BJ (cell line): ENCODE measurements around the gene SYPL2. TPM values are rescaled to one million over a fixed set of nuclear protein-coding genes. Genes with fewer than 3 reads are reported as not detected.
A peak's percentile ranks its signal among the peaks of the same experiment; 100 is the strongest.

Source experiments
- CTCF ChIA-PET: fragments of 350-600 bp; formaldehyde crosslinking; extraction: SDS; loops from one replicate; lab custom pipeline; 2021; ENCODE audit warnings: antibody characterized with exemption, inconsistent platforms; lab: Yijun Ruan, JAX
- POLR2A ChIA-PET: fragments of 300-600 bp; sonication (Branson Sonifier 250); formaldehyde crosslinking; extraction: SDS; loops from one replicate; lab custom pipeline; 2021; ENCODE audit warnings: antibody characterized with exemption; lab: Charles Lee
- DNase-seq: peaks from one replicate; pipeline ENCODE4 v3.0.0-alpha.2; 2011; ENCODE audit warnings: low read depth
- H3K27me3 ChIP-seq: 2 replicates; pipeline ENCODE4 v1.6.0; 2011; ENCODE audit warnings: low read length; ENCODE audit not compliant: control insufficient read depth, insufficient read depth
- H3K36me3 ChIP-seq: 2 replicates; pipeline ENCODE4 v1.5.1; 2011; ENCODE audit warnings: low read length; ENCODE audit not compliant: control insufficient read depth, insufficient read depth
- H3K4me3 ChIP-seq: 2 replicates; pipeline ENCODE4 v1.5.1; 2011; ENCODE audit warnings: low read depth, mild to moderate bottlenecking, control low read depth, low read length
- CTCF ChIP-seq: IDR thresholded peaks from 2 replicates; pipeline ENCODE4 v1.5.1; 2011; ENCODE audit warnings: low read depth, mild to moderate bottlenecking, control low read depth, inconsistent platforms, low read length, moderate library complexity; ENCODE audit not compliant: insufficient read depth
- polyA plus RNA-seq: library from polyadenylated mRNA; depleted of rRNA; stranded (reverse); fragments of >200 nt; gene quantifications from 2 replicates; pipeline ENCODE4 v1.2.3, GENCODE V29; 2011

The SYPL2 gene
- polyA plus RNA-seq, 1 experiment, result 73.1 TPM

- no peak for TF ChIP-seq CTCF
Observed at GRCh38 chr1:109483672-109484518, 17.5 kb downstream of the SYPL2 start, which contains the start of gene ATXN7L2. Gene ATXN7L2 (plus strand): TSS chr1:109483905. CDS start chr1:109483954, 49 bp downstream.

DNA sequence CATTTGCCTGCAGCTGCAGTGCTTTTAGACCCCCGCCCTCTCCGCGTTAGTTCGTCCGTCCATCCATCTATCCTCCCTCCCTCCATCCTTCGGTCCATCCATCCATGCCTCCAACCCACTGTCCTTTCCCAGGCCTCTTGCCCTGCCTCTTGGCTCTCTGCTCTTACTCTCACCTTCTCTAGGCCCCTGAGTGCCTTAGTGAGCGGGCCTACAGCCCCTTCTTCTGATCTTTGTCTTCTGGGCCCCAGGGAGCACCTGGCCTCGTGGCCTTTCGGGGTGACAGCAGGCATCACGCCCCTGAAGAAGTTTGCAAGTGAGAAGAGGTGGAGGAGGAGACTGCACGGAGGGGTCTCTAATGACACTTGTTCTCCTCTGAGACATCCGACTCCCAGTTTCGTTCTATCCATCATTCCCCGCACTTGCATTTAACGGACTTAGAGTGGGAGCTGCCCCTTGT lies 18.2 kb downstream of the SYPL2 start:
- POLR2A ChIA-PET, result interaction anchor here (1.0 kb wide), 1 partner anchor 43 kb away, joined by 3 read pairs; no protein-coding TSS in a partner anchor
- Histone ChIP-seq H3K27me3 (no peaks in the 10 kb centered on the region), H3K4me3 (peak overlapping the region; percentile 65), H3K36me3 (peaks cover 34% of the 10 kb centered on the region)
- TF ChIP-seq CTCF, result no peak
- CTCF ChIA-PET, result interaction anchor here (1.0 to 32.2 kb wide), 4 partner anchors 9 to 70 kb away, joined by 3 to 1371 read pairs (median 13); partner anchors contain the start of genes CYB561D1 and GPR61
- DNase-seq, result no peak

More at GRCh38 chr1:109483672-109484518, 17.5 kb downstream of the SYPL2 start, which contains the start of gene ATXN7L2:
- Histone ChIP-seq H3K27me3 (no peaks in the 10 kb centered on the region), H3K4me3 (peak within 1 kb of the TSS; percentile 65), H3K36me3 (peaks cover 31% of the 10 kb centered on the region)
- CTCF ChIA-PET, result interaction anchor here (1.0 to 32.2 kb wide), 4 partner anchors 10 to 69 kb away, joined by 3 to 1371 read pairs (median 13); partner anchors contain the start of genes CYB561D1 and GPR61
- peak; percentile 47 for DNase-seq
- POLR2A ChIA-PET, result interaction anchor here (0.7 to 1.0 kb wide), 2 partner anchors 43 to 138 kb away, joined by 3 to 21 read pairs; no protein-coding TSS in a partner anchor

DNA sequence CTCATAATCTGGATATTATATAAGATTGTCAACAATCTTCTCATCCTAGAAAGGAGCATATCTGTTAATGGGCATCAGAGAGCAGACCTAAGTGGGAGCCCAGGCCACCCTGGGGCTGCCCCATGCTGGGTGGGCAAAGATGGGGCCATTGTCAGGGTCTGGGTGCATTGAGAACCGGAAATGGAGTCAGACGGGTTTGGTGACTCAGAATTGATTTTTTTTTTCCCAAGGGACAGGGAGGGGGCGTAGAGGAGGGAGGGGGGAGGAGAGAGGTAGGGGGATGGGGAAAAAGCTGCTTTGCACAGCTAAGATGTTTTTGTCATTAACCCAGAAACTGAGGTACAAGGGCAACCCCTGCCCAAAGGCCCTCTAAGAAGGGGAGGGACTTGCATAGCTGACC lies 18.7 kb downstream of the SYPL2 start:
- DNase-seq, result no peak
- Histone ChIP-seq H3K27me3 (no peaks in the 10 kb centered on the region), H3K36me3 (peaks cover 32% of the 10 kb centered on the region), H3K4me3 (peak overlapping the region; percentile 65)
- POLR2A ChIA-PET, result no interaction called here
- TF ChIP-seq CTCF, result no peak
- CTCF ChIA-PET, result interaction anchor here (2.7 to 32.2 kb wide), 3 partner anchors 9 to 49 kb away, joined by 12 to 1371 read pairs (median 14); partner anchors contain the start of genes CYB561D1 and GPR61

DNA sequence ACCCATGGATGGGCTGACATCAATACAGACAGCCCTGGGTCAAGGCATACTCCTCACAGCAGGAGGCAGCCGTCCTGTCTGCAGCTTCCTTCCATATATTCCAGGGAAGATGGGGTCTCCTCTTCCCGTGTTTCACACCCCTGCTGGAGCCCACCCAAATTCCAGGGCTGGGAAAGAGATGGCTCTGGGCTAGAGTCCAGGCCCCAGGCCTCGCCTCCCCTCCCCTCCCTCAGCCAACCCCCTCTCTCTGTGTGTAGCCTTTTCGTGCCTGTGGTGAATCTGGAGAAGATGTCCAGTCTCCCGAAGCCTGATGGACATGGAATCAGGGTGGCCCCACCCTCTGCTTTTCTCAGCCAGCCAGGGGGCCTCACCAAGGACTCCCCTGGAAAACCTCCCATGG lies 20.9 kb downstream of the SYPL2 start:
- peaks cover 41% of the 10 kb centered on the region for H3K36me3 ChIP-seq
- no peak for TF ChIP-seq CTCF
- DNase-seq, result no peak
- H3K4me3 ChIP-seq, result no peak overlapping the region
- POLR2A ChIA-PET, result no interaction called here
- CTCF ChIA-PET, result interaction anchor here (1.2 to 32.2 kb wide), 3 partner anchors 9 to 47 kb away, joined by 3 to 1371 read pairs (median 7); partner anchors contain the start of gene GPR61
- no peaks in the 10 kb centered on the region for H3K27me3 ChIP-seq

DNA sequence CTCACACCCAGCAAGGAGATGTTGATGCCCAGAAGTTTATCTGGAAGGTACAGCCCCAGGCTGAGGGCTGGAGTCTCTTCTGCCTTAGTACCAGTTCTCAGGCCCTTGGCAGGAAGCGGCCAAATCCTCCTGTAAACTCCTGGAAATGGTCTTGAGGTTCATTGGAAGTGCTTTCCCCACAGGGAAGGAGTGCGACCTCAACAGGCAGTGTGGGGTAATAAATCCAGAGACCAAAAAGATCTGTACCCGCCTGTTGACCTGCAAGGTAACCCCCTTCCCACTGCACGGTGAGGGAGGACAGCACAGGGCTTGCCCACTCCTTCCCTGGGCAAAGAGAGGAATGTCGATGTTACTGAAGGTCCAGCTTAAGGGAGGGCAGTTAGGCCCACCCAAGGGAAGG lies 21.9 kb downstream of the SYPL2 start:
- no peak for DNase-seq
- TF ChIP-seq CTCF, result peak; percentile 25
- ChIA-PET CTCF (interaction anchor here (0.5 to 32.2 kb wide), 2 partner anchors 46 to 468 kb away, joined by 3 to 1371 read pairs; partner anchors contain the start of gene GPR61), POLR2A (no interaction called here)
- Histone ChIP-seq H3K4me3 (no peak overlapping the region), H3K27me3 (no peaks in the 10 kb centered on the region), H3K36me3 (peaks cover 41% of the 10 kb centered on the region)
